ENCODE measurements around the gene NALCN. TPM values are rescaled to one million over a fixed set of nuclear protein-coding genes. Genes with fewer than 3 reads are reported as not detected.

NALCN gene
- total and polyA plus RNA-seq, 7 donors = 0.04 to 0.49 (median 0.21) TPM; not detected in 1

GRCh38 chr13:101179021-101179420 lies 237.3 kb downstream of the NALCN start:
- Histone ChIP-seq H3K27ac (no peak overlapping the region), H3K36me3 (ENCODE audit: insufficient read depth in 1 of 2, low read depth in 1 of 2) (no peaks in the 10 kb centered on the region), H3K27me3 (ENCODE audit: insufficient read depth in 3 of 3, low read length in 2 of 3) (no peaks in the 10 kb centered on the region), H3K4me3 (no peak overlapping the region), H3K4me1 (no peaks in the 10 kb centered on the region), H3K9me3 (no peaks in the 10 kb centered on the region)
- TF ChIP-seq, protein P1, sequence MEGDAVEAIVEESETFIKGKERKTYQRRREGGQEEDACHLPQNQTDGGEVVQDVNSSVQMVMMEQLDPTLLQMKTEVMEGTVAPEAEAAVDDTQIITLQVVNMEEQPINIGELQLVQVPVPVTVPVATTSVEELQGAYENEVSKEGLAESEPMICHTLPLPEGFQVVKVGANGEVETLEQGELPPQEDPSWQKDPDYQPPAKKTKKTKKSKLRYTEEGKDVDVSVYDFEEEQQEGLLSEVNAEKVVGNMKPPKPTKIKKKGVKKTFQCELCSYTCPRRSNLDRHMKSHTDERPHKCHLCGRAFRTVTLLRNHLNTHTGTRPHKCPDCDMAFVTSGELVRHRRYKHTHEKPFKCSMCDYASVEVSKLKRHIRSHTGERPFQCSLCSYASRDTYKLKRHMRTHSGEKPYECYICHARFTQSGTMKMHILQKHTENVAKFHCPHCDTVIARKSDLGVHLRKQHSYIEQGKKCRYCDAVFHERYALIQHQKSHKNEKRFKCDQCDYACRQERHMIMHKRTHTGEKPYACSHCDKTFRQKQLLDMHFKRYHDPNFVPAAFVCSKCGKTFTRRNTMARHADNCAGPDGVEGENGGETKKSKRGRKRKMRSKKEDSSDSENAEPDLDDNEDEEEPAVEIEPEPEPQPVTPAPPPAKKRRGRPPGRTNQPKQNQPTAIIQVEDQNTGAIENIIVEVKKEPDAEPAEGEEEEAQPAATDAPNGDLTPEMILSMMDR (IDR thresholded peaks at IDR 0.05) = no peak
- WGBS, 3 donors = 76 to 87% (median 80%) methylated on average over 4 of the region's 4 CpGs
- no peak for DNase-seq
- intact Hi-C loops (cut with DNase I) = no loop called here
- no peak for ATAC-seq

- no peaks in the 10 kb centered on the region for H3K4me1 ChIP-seq
- no peaks in the 10 kb centered on the region for H3K27me3 ChIP-seq (ENCODE audit: insufficient read depth in 3 of 3, low read length in 2 of 3)
- TF ChIP-seq, protein P1 (IDR thresholded peaks at IDR 0.05) = no peak
- ATAC-seq (no peak), DNase-seq (no peak)
- no peak overlapping the region for H3K27ac ChIP-seq
- H3K4me3 ChIP-seq = no peak overlapping the region
- intact Hi-C loops (cut with DNase I) = no loop called here
- no peaks in the 10 kb centered on the region for H3K36me3 ChIP-seq (ENCODE audit: insufficient read depth in 1 of 2, low read depth in 1 of 2)
- no peaks in the 10 kb centered on the region for H3K9me3 ChIP-seq
- 21 to 29% (median 25%) methylated on average over 4 of the region's 4 CpGs for WGBS, 3 donors
These were observed 237.9 kb downstream of the NALCN start for GRCh38 chr13:101178406-101178805.

GRCh38 chr13:101170306-101170705 lies 246.0 kb downstream of the NALCN start:
- ATAC-seq = no peak
- intact Hi-C loops (cut with DNase I) = no loop called here

DNA sequence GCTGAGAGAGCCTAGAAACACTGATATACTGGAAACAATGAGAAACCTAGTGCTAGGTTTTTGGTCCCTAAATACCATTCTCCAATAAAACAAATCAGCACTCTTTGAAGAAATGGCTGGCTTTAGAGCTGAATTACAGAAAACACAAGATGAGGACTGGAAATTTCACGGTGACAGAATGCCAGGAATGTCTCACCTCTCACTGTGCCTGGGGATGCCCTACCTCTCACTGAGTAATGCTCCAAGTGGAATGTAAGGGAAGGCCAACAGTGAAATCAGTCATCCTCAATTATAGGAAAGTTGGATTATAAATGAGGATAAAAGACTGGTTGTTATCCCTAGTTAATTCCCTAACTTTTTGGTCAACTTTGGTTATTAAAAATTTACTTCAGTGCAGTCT lies 259.0 kb downstream of the NALCN start:
- intact Hi-C loops (cut with DNase I) = no loop called here
- no peak overlapping the region for H3K27ac ChIP-seq
- ATAC-seq = no peak
- peaks cover 0 to 3% (median 0%) of the 10 kb centered on the region in 3 donors for H3K27me3 ChIP-seq (ENCODE audit: insufficient read depth in 3 of 3, low read length in 2 of 3)
- H3K36me3 ChIP-seq (ENCODE audit: insufficient read depth in 1 of 2, low read depth in 1 of 2) = no peaks in the 10 kb centered on the region
- TF ChIP-seq, protein P1 (IDR thresholded peaks at IDR 0.05) = no peak
- H3K4me1 ChIP-seq = no peaks in the 10 kb centered on the region
- H3K9me3 ChIP-seq = no peaks in the 10 kb centered on the region
- no peak overlapping the region for H3K4me3 ChIP-seq
- no peak for DNase-seq
- 0 to 10% (median 7%) methylated on average over 1 of the region's 1 CpG for WGBS, 3 donors

More at GRCh38 chr13:101170306-101170705, 246.0 kb downstream of the NALCN start:
- no peaks in the 10 kb centered on the region for H3K27me3 ChIP-seq (ENCODE audit: insufficient read depth in 3 of 3, low read length in 2 of 3)
- WGBS, 3 donors = 78 to 79% (median 79%) methylated on average over 2 of the region's 2 CpGs
- H3K4me3 ChIP-seq = no peak overlapping the region
- no peak for DNase-seq
- no peak overlapping the region for H3K27ac ChIP-seq
- no peaks in the 10 kb centered on the region for H3K36me3 ChIP-seq (ENCODE audit: insufficient read depth in 1 of 2, low read depth in 1 of 2)
- no peaks in the 10 kb centered on the region for H3K4me1 ChIP-seq
- no peaks in the 10 kb centered on the region for H3K9me3 ChIP-seq
- TF ChIP-seq, protein P1 (IDR thresholded peaks at IDR 0.05) = no peak

GRCh38 chr13:101155920-101156319 lies 260.4 kb downstream of the NALCN start:
- no peak for DNase-seq
- intact Hi-C loops (cut with DNase I) = no loop called here
- TF ChIP-seq, protein P1 (IDR thresholded peaks at IDR 0.05) = no peak
- no peaks in the 10 kb centered on the region for H3K36me3 ChIP-seq (ENCODE audit: insufficient read depth in 1 of 2, low read depth in 1 of 2)
- H3K9me3 ChIP-seq = no peaks in the 10 kb centered on the region
- H3K4me1 ChIP-seq = no peaks in the 10 kb centered on the region
- 49 to 52% (median 51%) methylated on average over 2 of the region's 2 CpGs for WGBS, 3 donors
- H3K4me3 ChIP-seq = no peak overlapping the region
- ATAC-seq = no peak
- H3K27ac ChIP-seq = no peak overlapping the region
- peaks cover 0 to 4% (median 3%) of the 10 kb centered on the region in 3 donors for H3K27me3 ChIP-seq (ENCODE audit: insufficient read depth in 3 of 3, low read length in 2 of 3)
